Thyroid gland (tissue), 4 donors: ENCODE results near the gene ATP9B.

Experiments used
- POLR2A ChIP-seq, 2 donors: fragments of 450-650 bp; IDR thresholded peaks; one replicate each; pipeline ENCODE4 v1.6.1; 2017; ENCODE audit warnings: antibody characterized with exemption in 2 of 2, mild to moderate bottlenecking in 2 of 2, moderate library complexity in 1 of 2
- TF ChIP-seq, protein P1 (sequence below), 6 experiments: fragments of 200-600 bp in 3 of 6; fragments of 450-650 bp in 3 of 6; sonication (generic) in 3 of 6; IDR thresholded peaks; one replicate each; pipeline ENCODE4 v1.5.1; 2016 to 2019; ENCODE audit warnings: antibody characterized with exemption in 6 of 6, mild to moderate bottlenecking in 2 of 6, inconsistent platforms in 1 of 6, moderate library complexity in 1 of 6

DNA sequence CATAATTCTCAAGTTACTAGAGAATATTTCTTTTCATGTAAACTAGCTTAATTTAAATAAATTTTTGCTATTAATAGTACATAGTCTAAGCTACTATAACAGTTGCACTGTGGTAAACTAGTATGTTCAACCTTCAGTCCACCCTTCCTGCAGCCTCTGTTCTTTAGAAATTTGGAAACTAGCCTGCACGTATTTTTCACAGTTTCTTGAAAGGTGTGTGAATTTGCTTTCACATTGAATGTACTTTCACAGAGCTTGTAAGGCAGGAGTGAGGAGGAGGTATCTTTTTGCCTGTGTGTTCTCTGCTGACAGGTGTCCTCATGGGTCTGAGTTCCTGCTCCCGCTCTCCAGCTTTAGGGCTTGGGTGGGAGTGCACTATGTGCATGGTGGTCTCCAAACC lies 117.5 kb downstream of the ATP9B start:
- TF ChIP-seq, protein P1, sequence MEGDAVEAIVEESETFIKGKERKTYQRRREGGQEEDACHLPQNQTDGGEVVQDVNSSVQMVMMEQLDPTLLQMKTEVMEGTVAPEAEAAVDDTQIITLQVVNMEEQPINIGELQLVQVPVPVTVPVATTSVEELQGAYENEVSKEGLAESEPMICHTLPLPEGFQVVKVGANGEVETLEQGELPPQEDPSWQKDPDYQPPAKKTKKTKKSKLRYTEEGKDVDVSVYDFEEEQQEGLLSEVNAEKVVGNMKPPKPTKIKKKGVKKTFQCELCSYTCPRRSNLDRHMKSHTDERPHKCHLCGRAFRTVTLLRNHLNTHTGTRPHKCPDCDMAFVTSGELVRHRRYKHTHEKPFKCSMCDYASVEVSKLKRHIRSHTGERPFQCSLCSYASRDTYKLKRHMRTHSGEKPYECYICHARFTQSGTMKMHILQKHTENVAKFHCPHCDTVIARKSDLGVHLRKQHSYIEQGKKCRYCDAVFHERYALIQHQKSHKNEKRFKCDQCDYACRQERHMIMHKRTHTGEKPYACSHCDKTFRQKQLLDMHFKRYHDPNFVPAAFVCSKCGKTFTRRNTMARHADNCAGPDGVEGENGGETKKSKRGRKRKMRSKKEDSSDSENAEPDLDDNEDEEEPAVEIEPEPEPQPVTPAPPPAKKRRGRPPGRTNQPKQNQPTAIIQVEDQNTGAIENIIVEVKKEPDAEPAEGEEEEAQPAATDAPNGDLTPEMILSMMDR (IDR thresholded peaks at IDR 0.05), result no peak
- TF ChIP-seq POLR2A (IDR thresholded peaks at IDR 0.05), result no peak
